Measurements from ENCODE around the gene PKNOX1. TPM values are rescaled to one million over a fixed set of nuclear protein-coding genes. Genes with fewer than 3 reads are reported as not detected.

Gene PKNOX1
- total and polyA plus RNA-seq, 9 of the 15 experiments (the other 6 are each of a cell fraction or from before 2014, with no cell fraction given): 8.8 to 25.9 (median 13.2) TPM

GRCh38 chr21:43006874-43007208 lies 32.5 kb downstream of the PKNOX1 start:
- Histone ChIP-seq H3K4me1 (replicated peaks in 1 of 2; ENCODE audit: control insufficient read depth in 2 of 2, insufficient read depth in 2 of 2, low read length in 2 of 2) (peaks cover 0 to 7% of the 10 kb centered on the region in 2 experiments; a peak in 3 of 5 replicates), H3K27me3 (ENCODE audit: control insufficient read depth in 2 of 2, insufficient read depth in 2 of 2, low read length in 2 of 2) (no peaks in the 10 kb centered on the region), H3K79me2 (ENCODE audit: control insufficient read depth, insufficient read depth, low read length) (no peaks in the 10 kb centered on the region), H3K9ac (ENCODE audit: insufficient read depth in 1 of 2, low read depth in 2 of 2, low read length in 2 of 2) (no peak overlapping the region), H3K4me2 (ENCODE audit: insufficient read depth, low read length) (no peak overlapping the region), H2AFZ (ENCODE audit: low read depth, low read length) (no peak overlapping the region), H4K20me1 (replicated peaks; ENCODE audit: control insufficient read depth, insufficient read depth, low read length) (no peaks in the 10 kb centered on the region), H3K27ac (ENCODE audit: extremely low read depth, low read depth, low read length) (no peak overlapping the region), H3K4me3 (no peak overlapping the region), H3K9me1 (ENCODE audit: control insufficient read depth, insufficient read depth, low read length) (no peaks in the 10 kb centered on the region), H3K9me3 (replicated peaks; ENCODE audit: control insufficient read depth, insufficient read depth, low read depth, low read length) (no peaks in the 10 kb centered on the region), H3K36me3 (ENCODE audit: control insufficient read depth, insufficient read depth, low read length) (peaks cover 38% of the 10 kb centered on the region)
- ChIA-PET CTCF (ENCODE audit: low intra/inter-chr PET ratio) (no interaction called here), POLR2A (interaction anchor here (1.3 kb wide), 1 partner anchor 32 kb away, joined by 3 read pairs; the partner anchor contains the start of gene PKNOX1)
- ATAC-seq (no peak; the same call in 2 of the 3 replicates), FAIRE-seq (peak; percentile 32), DNase-seq (ENCODE audit: extremely low read depth in 1 of 4, low spot score in 3 of 4) (no peak)
- intact Hi-C loops (cut with micrococcal nuclease): no loop called here
- in situ Hi-C loops (cut with MboI): no loop called here
- WGBS (ENCODE audit: insufficient coverage, low coverage, missing lambda C conversion rate): 62% methylated on average over 4 of the region's 4 CpGs
- BruUV-seq (replicated peaks): no TSS peak
- TF ChIP-seq ZNF740 (CRISPR knock-in tag; IDR thresholded peaks at IDR 0.05) (no peak), ZNF740 (tag; IDR thresholded peaks at IDR 0.05) (no peak), U2AF2 (optimal IDR thresholded peaks at IDR 0.05; ENCODE audit: low read depth, low read length) (no peak), ILF3 (IDR thresholded peaks at IDR 0.05; ENCODE audit: borderline replicate concordance) (no peak), MEIS2 (IDR thresholded peaks at IDR 0.05; ENCODE audit: partially characterized antibody) (peak; percentile 89), FOXA1 (IDR thresholded peaks at IDR 0.05; ENCODE audit: borderline replicate concordance) (peak; percentile 63; the same call in 1 of the 2 replicates), SMARCE1 (IDR thresholded peaks at IDR 0.05) (peak; percentile 54; the same call in 1 of the 2 replicates), CBX2 (IDR thresholded peaks at IDR 0.05; ENCODE audit: insufficient read depth, low read length, poor library complexity, severe bottlenecking) (no peak), MGA (IDR thresholded peaks at IDR 0.05) (no peak), CBFA2T3 (IDR thresholded peaks at IDR 0.05) (peak; percentile 59), TCF3 (CRISPR knock-in tag; IDR thresholded peaks at IDR 0.05) (peak; percentile 42; the same call in 1 of the 2 replicates), NBN (IDR thresholded peaks at IDR 0.05; ENCODE audit: low read depth) (no peak)

Data from K562 (cell line).